Embryonic facial prominence (tissue), 1 donor: ENCODE results near the gene SYNPO2L.
"Not testable (repeated sequence)": the region's sequence is repeated elsewhere in the genome, so short reads cannot be mapped to it uniquely, and the experiment has no call there.

Source experiments
- DNase-seq: peaks from one replicate; pipeline ENCODE4 v3.0.0-alpha.2; 2016; ENCODE audit errors: extremely low spot score

The SYNPO2L gene

DNA sequence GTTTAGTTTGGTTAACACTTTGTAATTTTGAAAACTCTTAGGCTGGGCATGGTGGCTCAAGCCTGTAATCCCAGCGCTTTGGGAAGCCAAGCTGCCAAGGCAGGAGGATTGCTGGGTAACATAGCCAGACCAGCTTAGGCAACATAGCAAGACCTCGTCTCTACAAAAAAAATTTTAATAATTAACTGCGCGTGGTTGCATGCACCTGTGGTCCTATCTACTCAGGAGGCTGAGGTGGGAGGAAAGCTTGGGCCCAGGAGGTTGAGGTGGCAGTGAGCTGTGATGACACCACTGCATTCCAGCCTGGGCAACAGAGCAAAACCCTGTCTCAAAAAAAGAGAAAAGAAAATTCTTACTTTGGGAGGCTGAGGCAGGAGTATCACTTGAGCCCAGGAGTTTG lies 32.8 kb downstream of the SYNPO2L start:
- DNase-seq = no peak

DNA sequence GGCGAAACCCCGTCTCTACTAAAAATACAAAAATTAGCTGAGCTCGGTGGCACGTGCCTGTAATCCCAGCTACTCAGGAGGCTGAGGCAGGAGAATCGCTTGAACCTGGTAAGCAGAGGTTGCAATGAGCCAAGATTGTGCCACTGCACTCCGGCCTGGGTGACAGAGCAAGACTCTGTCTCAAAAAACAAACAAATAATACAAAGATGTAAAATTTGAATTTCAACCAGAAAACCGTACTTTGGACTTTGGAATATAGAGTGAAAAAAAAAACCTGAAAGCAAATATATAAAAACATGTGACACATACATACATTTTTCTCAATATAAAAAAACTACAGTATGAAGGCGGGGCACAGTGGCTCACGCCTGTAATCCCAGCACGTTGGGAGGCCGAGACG lies 34.9 kb downstream of the SYNPO2L start:
- DNase-seq = not testable (repeated sequence)

DNA sequence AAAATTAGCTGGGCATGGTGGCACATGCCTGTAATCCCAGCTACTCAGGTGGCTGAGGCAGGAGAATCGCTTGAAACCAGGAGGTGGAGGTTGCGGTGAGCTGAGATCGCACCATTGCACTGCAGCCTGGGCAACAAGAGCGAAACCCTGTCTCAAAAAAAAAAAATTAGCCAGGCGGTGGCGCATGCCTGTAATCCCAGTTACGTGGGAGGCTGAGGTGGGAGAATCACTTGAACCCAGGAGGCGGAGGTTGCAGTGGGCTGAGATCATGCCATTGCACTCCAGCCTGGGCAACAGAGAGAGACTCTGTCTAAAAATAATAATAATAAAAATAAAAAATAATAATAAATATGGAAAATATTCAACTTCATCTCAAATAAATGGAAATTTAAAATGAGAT lies 38.7 kb downstream of the SYNPO2L start:
- not testable (repeated sequence) for DNase-seq

DNA sequence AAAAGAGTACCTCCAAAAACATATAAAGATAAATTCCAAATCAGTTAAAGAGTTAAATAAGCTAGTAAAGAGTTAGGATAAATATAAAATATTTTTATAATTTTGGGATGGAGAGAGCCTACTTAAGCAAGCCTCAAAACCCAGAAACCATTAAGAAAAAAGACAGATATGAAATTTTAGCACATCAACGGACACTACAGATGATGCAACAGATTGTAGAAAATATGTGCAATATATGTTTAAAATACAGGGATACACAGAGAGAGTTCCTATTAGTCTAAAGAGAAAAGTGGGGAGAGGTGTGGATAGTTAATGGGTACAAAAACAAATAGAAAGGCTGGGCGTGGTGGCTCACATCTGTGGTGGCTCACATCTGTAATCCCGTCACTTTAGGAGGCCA lies 41.1 kb downstream of the SYNPO2L start:
- DNase-seq = no peak

GRCh38 chr10:73609116-73609515 lies 46.7 kb downstream of the SYNPO2L start:
- DNase-seq = no peak

DNA sequence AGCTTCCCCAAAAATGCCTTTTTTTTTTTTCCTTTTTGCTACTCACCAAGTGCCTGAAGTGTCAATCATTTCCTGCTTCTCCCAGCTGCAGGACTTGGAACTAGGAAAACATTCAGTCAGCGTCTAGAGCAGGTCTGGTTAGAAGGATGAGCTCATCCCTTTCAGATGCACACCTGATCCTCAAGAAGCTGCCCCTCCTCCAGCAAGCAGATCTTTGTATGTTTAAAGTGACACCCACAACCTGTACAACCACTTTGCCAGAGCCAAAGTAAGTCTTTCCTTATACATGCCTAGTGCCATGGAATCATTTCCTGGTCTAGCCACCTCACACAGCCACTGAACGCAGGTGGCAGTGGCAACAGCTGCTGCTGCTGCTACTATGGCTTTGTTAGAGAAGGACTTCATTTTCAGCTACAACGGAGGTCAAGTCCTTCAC lies 54.3 kb downstream of the SYNPO2L start:
- peak; percentile 26 for DNase-seq

- no peak for DNase-seq
Measured at GRCh38 chr10:73597346-73597745, 58.5 kb downstream of the SYNPO2L start.
